IPS DF 6.9 (cell line): Measurements from ENCODE around the gene PEMT.

Source experiments
- DNase-seq: peaks from one replicate; pipeline ENCODE4 v3.0.0-alpha.2; 2013; ENCODE audit warnings: low read depth, low spot score
- H3K27ac ChIP-seq: one replicate; pipeline ENCODE4 v1.5.1; 2013; ENCODE audit warnings: low read length, control low read depth
- H3K27me3 ChIP-seq: 2 replicates; pipeline ENCODE4 v1.6.1; 2013; ENCODE audit warnings: mild to moderate bottlenecking, low read length; ENCODE audit not compliant: control insufficient read depth, insufficient read depth
- H3K36me3 ChIP-seq: 2 replicates; pipeline ENCODE4 v1.6.1; 2013; ENCODE audit warnings: low read length; ENCODE audit not compliant: control insufficient read depth, insufficient read depth
- H3K4me1 ChIP-seq: 2 replicates; pipeline ENCODE4 v1.6.1; 2013; ENCODE audit warnings: low read length; ENCODE audit not compliant: control insufficient read depth, insufficient read depth
- H3K4me3 ChIP-seq: 2 replicates; pipeline ENCODE4 v1.5.1; 2013; ENCODE audit warnings: mild to moderate bottlenecking, low read length
- H3K9me3 ChIP-seq: 2 replicates; pipeline ENCODE4 v1.6.1; 2013; ENCODE audit warnings: low read length, inconsistent platforms; ENCODE audit not compliant: control insufficient read depth, insufficient read depth
- WGBS: extraction: QIAGEN DNeasy Blood & Tissue Kit; methylation state at CpG from one replicate; pipeline ENCODE4 v1.1.7; 2013; ENCODE audit warnings: mixed read lengths, missing lambda C conversion rate; ENCODE audit not compliant: insufficient read length, insufficient coverage; 5-methylcytosine and 5-hydroxymethylcytosine counted together

Gene PEMT

GRCh38 chr17:17553217-17554195, 38.0 kb downstream of the PEMT start:
- Histone ChIP-seq H3K27ac (no peak overlapping the region), H3K4me3 (no peak overlapping the region), H3K27me3 (no peaks in the 10 kb centered on the region), H3K9me3 (no peaks in the 10 kb centered on the region), H3K36me3 (no peaks in the 10 kb centered on the region), H3K4me1 (no peaks in the 10 kb centered on the region)
- WGBS: no CpG with 5 or more reads among the region's 30 CpGs
- no peak for DNase-seq

GRCh38 chr17:17552351-17553216, 38.9 kb downstream of the PEMT start:
- no peaks in the 10 kb centered on the region for H3K4me1 ChIP-seq
- WGBS: no CpG with 5 or more reads among the region's 27 CpGs
- no peak for DNase-seq
- no peaks in the 10 kb centered on the region for H3K36me3 ChIP-seq
- H3K27ac ChIP-seq: no peak overlapping the region
- no peaks in the 10 kb centered on the region for H3K27me3 ChIP-seq
- H3K4me3 ChIP-seq: no peak overlapping the region
- H3K9me3 ChIP-seq: no peaks in the 10 kb centered on the region

DNA sequence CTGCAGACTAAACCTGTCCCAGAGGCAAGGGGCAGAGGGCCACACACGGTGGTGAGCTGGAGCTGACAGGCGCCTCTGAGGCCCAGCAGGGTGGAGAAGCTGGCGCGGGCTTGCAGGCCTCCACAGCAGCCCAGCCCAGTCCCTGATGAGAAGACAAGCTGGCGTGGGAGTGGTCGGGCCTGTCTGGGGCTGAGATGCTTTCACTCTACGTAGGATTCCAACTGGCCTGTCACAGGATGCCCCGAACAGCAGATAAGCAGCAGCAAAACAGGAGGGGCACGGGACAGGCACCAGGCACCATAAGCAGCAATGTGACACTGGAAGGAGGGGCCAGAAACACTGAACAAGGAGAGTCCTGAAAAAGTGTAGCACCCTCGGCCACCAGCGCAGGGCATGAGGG, 40.1 kb downstream of the PEMT start:
- DNase-seq: no peak
- no peaks in the 10 kb centered on the region for H3K27me3 ChIP-seq
- no peak overlapping the region for H3K4me3 ChIP-seq
- H3K9me3 ChIP-seq: no peaks in the 10 kb centered on the region
- H3K27ac ChIP-seq: no peak overlapping the region
- WGBS: no CpG with 5 or more reads among the region's 11 CpGs
- H3K36me3 ChIP-seq: no peaks in the 10 kb centered on the region
- no peaks in the 10 kb centered on the region for H3K4me1 ChIP-seq

- no peak for DNase-seq
- Histone ChIP-seq H3K27me3 (no peaks in the 10 kb centered on the region), H3K4me3 (no peak overlapping the region), H3K4me1 (no peaks in the 10 kb centered on the region), H3K36me3 (no peaks in the 10 kb centered on the region), H3K9me3 (no peaks in the 10 kb centered on the region), H3K27ac (no peak overlapping the region)
- no CpG with 5 or more reads among the region's 20 CpGs for WGBS
These were observed 41.7 kb downstream of the PEMT start for GRCh38 chr17:17549732-17550366.

- Histone ChIP-seq H3K4me1 (no peaks in the 10 kb centered on the region), H3K4me3 (no peak overlapping the region)
- no CpG with 5 or more reads among the region's 8 CpGs for WGBS
These were observed 43.5 kb downstream of the PEMT start for GRCh38 chr17:17548044-17548443.

GRCh38 chr17:17547210-17547764, 44.2 kb downstream of the PEMT start:
- H3K4me1 ChIP-seq: no peaks in the 10 kb centered on the region
- no peaks in the 10 kb centered on the region for H3K27me3 ChIP-seq
- H3K36me3 ChIP-seq: no peaks in the 10 kb centered on the region
- no peak for DNase-seq
- no peak overlapping the region for H3K27ac ChIP-seq
- WGBS: no CpG with 5 or more reads among the region's 9 CpGs
- no peaks in the 10 kb centered on the region for H3K9me3 ChIP-seq
- H3K4me3 ChIP-seq: no peak overlapping the region

More at GRCh38 chr17:17548044-17548443, 43.5 kb downstream of the PEMT start:
- H3K36me3 ChIP-seq: no peaks in the 10 kb centered on the region
- no peak overlapping the region for H3K27ac ChIP-seq
- H3K27me3 ChIP-seq: no peaks in the 10 kb centered on the region
- H3K9me3 ChIP-seq: no peaks in the 10 kb centered on the region
- DNase-seq: no peak

- Histone ChIP-seq H3K36me3 (no peaks in the 10 kb centered on the region), H3K27me3 (no peaks in the 10 kb centered on the region), H3K4me3 (no peak overlapping the region), H3K4me1 (no peaks in the 10 kb centered on the region), H3K9me3 (no peaks in the 10 kb centered on the region), H3K27ac (no peak overlapping the region)
- no peak for DNase-seq
- no CpG with 5 or more reads among the region's 16 CpGs for WGBS
These were observed 44.9 kb downstream of the PEMT start for GRCh38 chr17:17546399-17547185.

DNA sequence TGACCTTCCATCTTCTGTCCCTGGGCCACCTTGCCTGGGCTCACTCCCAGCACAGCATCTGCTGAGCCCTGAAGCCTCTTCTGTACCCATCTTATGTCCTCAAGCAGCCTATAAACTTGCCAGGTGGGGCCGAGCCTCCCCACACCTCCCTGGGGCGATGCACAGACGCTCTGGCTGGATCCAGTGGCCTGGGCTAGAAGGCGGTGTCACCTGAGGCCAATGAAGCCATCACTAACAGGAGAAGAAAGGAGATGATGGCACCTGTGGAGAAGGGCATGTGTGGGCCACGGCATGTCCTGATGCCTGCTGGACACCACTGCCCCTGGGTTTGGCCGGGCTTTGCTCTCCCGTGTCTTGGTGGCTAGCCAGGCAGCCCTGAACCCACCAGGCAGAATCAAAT, 45.5 kb downstream of the PEMT start:
- Histone ChIP-seq H3K36me3 (no peaks in the 10 kb centered on the region), H3K27me3 (no peaks in the 10 kb centered on the region), H3K9me3 (no peaks in the 10 kb centered on the region), H3K4me3 (no peak overlapping the region), H3K4me1 (no peaks in the 10 kb centered on the region), H3K27ac (no peak overlapping the region)
- WGBS: no CpG with 5 or more reads among the region's 7 CpGs
- DNase-seq: no peak

GRCh38 chr17:17545031-17545820, 46.3 kb downstream of the PEMT start:
- Histone ChIP-seq H3K4me1 (no peaks in the 10 kb centered on the region), H3K9me3 (no peaks in the 10 kb centered on the region), H3K27me3 (no peaks in the 10 kb centered on the region), H3K27ac (no peak overlapping the region), H3K36me3 (no peaks in the 10 kb centered on the region), H3K4me3 (no peak overlapping the region)
- DNase-seq: no peak
- WGBS: no CpG with 5 or more reads among the region's 20 CpGs
